Right atrium auricular region (tissue), 2 donors: ENCODE measurements around the gene SNX9. TPM values are rescaled to one million over a fixed set of nuclear protein-coding genes. Genes with fewer than 3 reads are reported as not detected.

Experiments used
- DNase-seq: peaks from one replicate; pipeline ENCODE4 v3.0.0-alpha.2; 2019; ENCODE audit warnings: low spot score
- H3K27ac ChIP-seq, 2 donors: fragments of 200-600 bp; sonication (generic); 1 replicate in 1 of 2; 2 replicates in 1 of 2; pipeline ENCODE4 v1.5.1; 2016 to 2019
- H3K27me3 ChIP-seq, 2 donors: fragments of 200-600 bp; sonication (generic); one replicate each; pipeline versions ENCODE4 v1.5.1 to v1.6.0; 2017 to 2019
- H3K36me3 ChIP-seq: fragments of 200-600 bp; sonication (generic); one replicate; pipeline ENCODE4 v1.5.1; 2016
- H3K4me1 ChIP-seq, 2 donors: fragments of 200-600 bp; sonication (generic); one replicate each; pipeline versions ENCODE4 v1.5.1 to v1.6.0; 2017 to 2019
- H3K4me3 ChIP-seq, 2 donors: fragments of 200-600 bp; sonication (generic); 1 replicate in 1 of 2; 2 replicates in 1 of 2; pipeline ENCODE4 v1.5.1; 2017 to 2019; ENCODE audit warnings: mild to moderate bottlenecking in 1 of 2, moderate library complexity in 1 of 2
- H3K9me3 ChIP-seq, 2 donors: fragments of 200-600 bp; sonication (generic); one replicate each; pipeline ENCODE4 v1.5.1; 2019
- CTCF ChIP-seq, 2 donors: fragments of 200-600 bp; sonication (generic); IDR thresholded peaks; one replicate each; pipeline ENCODE4 v1.5.1; 2019; ENCODE audit warnings: antibody characterized with exemption in 2 of 2
- total RNA-seq, 2 donors: library from RNA; depleted of rRNA; stranded (reverse); fragments of >200 nt; gene quantifications; one replicate each; pipeline ENCODE4 v1.1.0, GENCODE V29; 2016

The SNX9 gene
- total RNA-seq, 2 donors from 2014 or later, result 26.6 to 39.4 TPM

GRCh38 chr6:157845493-157846259, 22.6 kb downstream of the SNX9 start:
- no peaks in the 10 kb centered on the region for H3K36me3 ChIP-seq
- no peak overlapping the region for H3K4me3 ChIP-seq
- no peak for TF ChIP-seq CTCF (IDR thresholded peaks at IDR 0.05)
- peaks cover 0 to 56% of the 10 kb centered on the region in 2 donors for H3K4me1 ChIP-seq
- no peak for DNase-seq
- no peaks in the 10 kb centered on the region for H3K9me3 ChIP-seq
- H3K27ac ChIP-seq, result no peak overlapping the region
- H3K27me3 ChIP-seq, result no peaks in the 10 kb centered on the region

GRCh38 chr6:157847846-157848245, 24.8 kb downstream of the SNX9 start:
- DNase-seq, result no peak
- no peak for TF ChIP-seq CTCF (IDR thresholded peaks at IDR 0.05)
- Histone ChIP-seq H3K27me3 (no peaks in the 10 kb centered on the region), H3K4me1 (peaks cover 0 to 35% of the 10 kb centered on the region in 2 donors), H3K27ac (no peak overlapping the region), H3K36me3 (no peaks in the 10 kb centered on the region), H3K4me3 (no peak overlapping the region), H3K9me3 (peaks cover 5 to 8% of the 10 kb centered on the region in 2 donors)

- Histone ChIP-seq H3K27ac (no peak overlapping the region), H3K4me1 (peaks cover 0 to 30% of the 10 kb centered on the region in 2 donors), H3K9me3 (peaks cover 8 to 16% of the 10 kb centered on the region in 2 donors), H3K27me3 (no peaks in the 10 kb centered on the region), H3K4me3 (no peak overlapping the region), H3K36me3 (no peaks in the 10 kb centered on the region)
- TF ChIP-seq CTCF (IDR thresholded peaks at IDR 0.05), result no peak
- no peak for DNase-seq
Observed at GRCh38 chr6:157848693-157849092, 25.6 kb downstream of the SNX9 start.

GRCh38 chr6:157849288-157850017, 26.4 kb downstream of the SNX9 start:
- no peak for DNase-seq
- no peak overlapping the region for H3K4me3 ChIP-seq
- H3K9me3 ChIP-seq, result peaks cover 8 to 16% of the 10 kb centered on the region in 2 donors
- peaks cover 0 to 30% of the 10 kb centered on the region in 2 donors for H3K4me1 ChIP-seq
- no peak for TF ChIP-seq CTCF (IDR thresholded peaks at IDR 0.05)
- no peaks in the 10 kb centered on the region for H3K36me3 ChIP-seq
- no peak overlapping the region for H3K27ac ChIP-seq
- H3K27me3 ChIP-seq, result no peaks in the 10 kb centered on the region

- Histone ChIP-seq H3K4me1 (peaks cover 0 to 30% of the 10 kb centered on the region in 2 donors), H3K36me3 (no peaks in the 10 kb centered on the region), H3K27me3 (no peaks in the 10 kb centered on the region), H3K4me3 (no peak overlapping the region), H3K9me3 (peaks cover 8 to 16% of the 10 kb centered on the region in 2 donors), H3K27ac (no peak overlapping the region)
- DNase-seq, result no peak
- TF ChIP-seq CTCF (IDR thresholded peaks at IDR 0.05), result no peak
Observed at GRCh38 chr6:157850030-157850429, 27.0 kb downstream of the SNX9 start.
